PC-9 (cell line): ENCODE data around the gene KDM4C.
"Not testable (repeated sequence)": the region's sequence is repeated elsewhere in the genome, so short reads cannot be mapped to it uniquely, and the experiment has no call there.

Experiments
- EZH2 ChIP-seq: fragments of 200-600 bp; sonication (generic); IDR thresholded peaks from 2 replicates; pipeline ENCODE4 v1.8.0; 2017; ENCODE audit warnings: antibody characterized with exemption, low read depth
- TF ChIP-seq, protein P1 (sequence below): fragments of 200-600 bp; sonication (generic); conservative IDR thresholded peaks from 2 replicates; pipeline ENCODE4 v1.6.1; 2017; ENCODE audit warnings: mixed run types, antibody characterized with exemption, mild to moderate bottlenecking, moderate library complexity

DNA sequence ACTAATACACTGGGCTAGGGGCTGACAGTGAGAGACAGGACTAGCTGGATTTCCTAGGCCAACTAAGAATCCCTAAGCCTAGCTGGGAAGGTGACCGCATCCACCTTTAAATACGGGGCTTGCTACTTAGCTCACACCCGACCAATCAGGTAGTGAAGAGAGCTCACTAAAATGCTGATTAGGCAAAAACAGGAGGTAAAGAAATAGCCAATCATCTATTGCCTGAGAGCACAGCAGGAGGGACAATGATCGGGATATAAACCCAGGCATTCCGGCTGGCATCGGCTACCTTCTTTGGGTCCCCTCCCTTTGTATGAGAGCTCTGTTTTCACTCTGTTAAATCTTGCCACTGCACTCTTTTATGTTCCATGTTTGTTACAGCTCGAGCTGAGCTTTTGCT is 425.4 kb downstream of the KDM4C start:
- TF ChIP-seq, protein P1, sequence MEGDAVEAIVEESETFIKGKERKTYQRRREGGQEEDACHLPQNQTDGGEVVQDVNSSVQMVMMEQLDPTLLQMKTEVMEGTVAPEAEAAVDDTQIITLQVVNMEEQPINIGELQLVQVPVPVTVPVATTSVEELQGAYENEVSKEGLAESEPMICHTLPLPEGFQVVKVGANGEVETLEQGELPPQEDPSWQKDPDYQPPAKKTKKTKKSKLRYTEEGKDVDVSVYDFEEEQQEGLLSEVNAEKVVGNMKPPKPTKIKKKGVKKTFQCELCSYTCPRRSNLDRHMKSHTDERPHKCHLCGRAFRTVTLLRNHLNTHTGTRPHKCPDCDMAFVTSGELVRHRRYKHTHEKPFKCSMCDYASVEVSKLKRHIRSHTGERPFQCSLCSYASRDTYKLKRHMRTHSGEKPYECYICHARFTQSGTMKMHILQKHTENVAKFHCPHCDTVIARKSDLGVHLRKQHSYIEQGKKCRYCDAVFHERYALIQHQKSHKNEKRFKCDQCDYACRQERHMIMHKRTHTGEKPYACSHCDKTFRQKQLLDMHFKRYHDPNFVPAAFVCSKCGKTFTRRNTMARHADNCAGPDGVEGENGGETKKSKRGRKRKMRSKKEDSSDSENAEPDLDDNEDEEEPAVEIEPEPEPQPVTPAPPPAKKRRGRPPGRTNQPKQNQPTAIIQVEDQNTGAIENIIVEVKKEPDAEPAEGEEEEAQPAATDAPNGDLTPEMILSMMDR, result not testable (repeated sequence)
- not testable (repeated sequence) for TF ChIP-seq EZH2
